Activated CD8-positive, alpha-beta memory T cell treated with anti-CD3 and anti-CD28 coated beads for 36 hours (primary cell): ENCODE data around the gene ZBP1. TPM values are rescaled to one million over a fixed set of nuclear protein-coding genes. Genes with fewer than 3 reads are reported as not detected.

Experiments
- CTCF ChIA-PET: fragments of 350-600 bp; sonication (Branson Sonifier 250); formaldehyde crosslinking; loops from one replicate; lab custom pipeline; 2021; ENCODE audit warnings: antibody characterized with exemption; lab: Charles Lee
- POLR2A ChIA-PET: fragments of 350-600 bp; sonication (Branson Sonifier 250); formaldehyde crosslinking; loops from one replicate; lab custom pipeline; 2021; ENCODE audit warnings: antibody characterized with exemption; lab: Charles Lee
- total RNA-seq, 2 experiments: library from RNA; stranded (reverse); gene quantifications; one replicate each; pipeline ENCODE4 v1.2.3, GENCODE V29; 2021

The ZBP1 gene
- total RNA-seq, 2 experiments from 2014 or later = 0.10 TPM; not detected in 1

DNA sequence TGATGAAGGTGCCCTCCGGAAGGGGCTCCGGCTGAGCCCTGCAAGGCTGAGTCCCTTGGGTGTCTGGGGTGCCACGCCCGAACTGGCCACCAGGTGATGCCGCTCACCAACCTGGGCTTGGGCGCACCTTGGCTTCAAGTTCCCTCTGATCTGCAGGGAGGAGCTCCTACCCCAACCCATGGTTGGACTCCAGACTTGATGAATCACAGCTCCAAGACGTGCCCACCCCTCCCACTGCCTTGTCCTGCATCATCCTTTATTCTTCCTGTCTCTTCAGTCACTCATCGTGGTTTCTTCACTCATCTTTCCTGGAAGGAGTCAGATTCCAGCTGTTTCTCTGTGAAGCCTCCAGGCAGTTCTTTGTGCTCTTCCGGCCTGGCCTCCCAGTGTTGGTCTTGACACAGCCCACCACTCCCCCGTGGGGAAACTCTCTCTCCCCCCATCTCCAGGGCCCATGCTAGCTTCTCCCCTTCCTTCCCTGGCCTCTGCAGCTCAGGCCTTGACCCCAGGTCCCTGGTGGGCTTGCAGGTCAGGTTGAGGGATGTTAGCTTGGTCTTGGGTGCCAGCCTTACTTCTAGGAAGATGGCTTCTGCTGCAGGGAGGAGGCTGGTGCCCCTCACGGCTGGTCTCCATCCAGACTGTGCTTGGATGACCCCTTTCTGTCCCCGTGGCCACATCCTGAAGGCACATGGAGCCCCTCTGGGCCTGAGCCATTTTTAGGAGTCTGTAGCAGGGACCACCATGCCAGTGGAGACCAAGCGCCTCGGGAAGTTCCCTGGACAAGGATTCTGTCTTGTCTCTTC, 2.6 kb upstream of the ZBP1 start:
- ChIA-PET CTCF (interaction anchor here (0.7 to 2.8 kb wide), 7 partner anchors 17 to 388 kb away, joined by 3 to 20 read pairs (median 4); no protein-coding TSS in a partner anchor), POLR2A (no interaction called here)

DNA sequence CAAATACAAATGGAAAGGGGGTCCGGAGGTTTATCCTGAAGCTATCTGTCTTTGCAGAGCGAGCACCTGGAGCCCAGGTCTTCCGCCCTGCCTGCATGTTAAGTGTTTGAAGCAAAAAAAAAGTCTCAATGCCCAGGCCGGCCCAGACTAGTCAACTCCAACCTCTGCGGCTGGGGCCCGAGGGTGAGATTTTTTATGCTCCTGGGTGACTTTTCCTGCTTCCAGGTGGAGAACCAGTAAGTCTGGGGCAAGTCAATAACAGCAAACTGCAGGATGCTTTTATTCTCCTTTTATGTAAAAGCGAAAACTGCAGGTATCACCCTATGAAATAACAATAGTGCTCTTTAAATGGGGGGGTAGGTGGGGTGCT, 2.0 kb upstream of the ZBP1 start:
- ChIA-PET CTCF (interaction anchor here (0.7 to 2.8 kb wide), 6 partner anchors 16 to 389 kb away, joined by 3 to 20 read pairs (median 4); no protein-coding TSS in a partner anchor), POLR2A (no interaction called here)

DNA sequence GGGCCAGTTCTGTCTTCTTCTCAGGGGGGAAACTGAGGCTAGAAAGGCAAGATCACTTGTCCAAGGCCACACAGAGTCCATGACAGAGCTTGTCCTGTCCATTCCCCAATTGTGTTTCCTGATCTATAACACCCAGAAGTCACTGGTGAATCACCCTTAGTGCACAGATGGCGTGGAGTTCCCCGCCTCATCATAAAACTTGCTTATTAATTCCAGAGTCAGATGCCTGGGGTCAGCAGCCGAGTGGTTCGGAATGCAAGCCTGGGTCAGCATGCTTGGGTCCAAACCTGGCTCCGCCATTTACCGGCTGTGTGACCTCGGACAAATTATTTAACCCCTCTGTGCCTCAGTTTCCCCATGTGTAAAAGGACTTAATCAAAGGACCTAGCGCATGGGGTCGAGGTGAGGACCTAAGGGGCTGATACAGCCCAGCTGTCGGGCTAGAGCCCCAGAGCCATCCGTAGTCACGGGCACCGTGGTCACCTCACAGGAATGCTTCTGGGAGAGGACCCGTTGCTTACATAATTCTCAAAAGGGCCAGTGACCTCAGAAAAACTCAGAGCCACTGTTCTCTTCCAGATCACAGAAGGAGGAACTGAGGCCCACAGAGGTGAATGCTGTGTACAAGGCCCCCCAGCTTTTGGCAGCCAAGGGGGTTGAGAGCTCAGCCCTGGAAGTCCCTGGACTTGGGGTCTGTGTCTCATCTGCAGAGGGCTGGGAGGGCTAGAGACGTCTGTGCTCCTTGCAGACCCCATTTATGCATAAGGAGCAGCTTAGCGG, 1.4 kb upstream of the ZBP1 start:
- POLR2A ChIA-PET = no interaction called here
- CTCF ChIA-PET = interaction anchor here (1.3 to 2.8 kb wide), 4 partner anchors 16 to 389 kb away, joined by 3 to 20 read pairs (median 4); no protein-coding TSS in a partner anchor

DNA sequence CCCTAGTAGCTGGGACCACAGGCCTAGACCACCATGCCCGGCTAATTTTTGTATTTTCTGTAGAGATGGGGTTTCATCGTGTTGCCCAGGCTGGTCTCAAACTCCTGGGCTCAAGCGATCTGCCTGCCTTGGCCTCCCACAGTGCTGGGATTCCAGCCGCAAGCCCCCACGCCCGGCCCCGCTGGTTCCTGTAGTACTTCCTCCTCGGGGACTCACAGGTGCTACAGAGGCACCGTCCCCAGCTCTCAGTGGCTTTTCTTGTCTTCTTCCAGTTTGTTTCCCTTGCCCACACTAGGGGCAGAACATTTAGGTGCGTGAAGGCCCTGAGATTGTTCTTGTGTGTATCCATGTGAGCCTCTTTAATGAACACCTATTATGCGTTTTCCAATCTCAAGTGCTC, 773 bp upstream of the ZBP1 start:
- ChIA-PET CTCF (interaction anchor here (1.4 to 2.8 kb wide), 5 partner anchors 7 to 33 kb away, joined by 3 to 20 read pairs (median 6); no protein-coding TSS in a partner anchor), POLR2A (interaction anchor here (1.2 to 1.9 kb wide), 2 partner anchors 8 to 89 kb away, joined by 3 to 12 read pairs; no protein-coding TSS in a partner anchor)

DNA sequence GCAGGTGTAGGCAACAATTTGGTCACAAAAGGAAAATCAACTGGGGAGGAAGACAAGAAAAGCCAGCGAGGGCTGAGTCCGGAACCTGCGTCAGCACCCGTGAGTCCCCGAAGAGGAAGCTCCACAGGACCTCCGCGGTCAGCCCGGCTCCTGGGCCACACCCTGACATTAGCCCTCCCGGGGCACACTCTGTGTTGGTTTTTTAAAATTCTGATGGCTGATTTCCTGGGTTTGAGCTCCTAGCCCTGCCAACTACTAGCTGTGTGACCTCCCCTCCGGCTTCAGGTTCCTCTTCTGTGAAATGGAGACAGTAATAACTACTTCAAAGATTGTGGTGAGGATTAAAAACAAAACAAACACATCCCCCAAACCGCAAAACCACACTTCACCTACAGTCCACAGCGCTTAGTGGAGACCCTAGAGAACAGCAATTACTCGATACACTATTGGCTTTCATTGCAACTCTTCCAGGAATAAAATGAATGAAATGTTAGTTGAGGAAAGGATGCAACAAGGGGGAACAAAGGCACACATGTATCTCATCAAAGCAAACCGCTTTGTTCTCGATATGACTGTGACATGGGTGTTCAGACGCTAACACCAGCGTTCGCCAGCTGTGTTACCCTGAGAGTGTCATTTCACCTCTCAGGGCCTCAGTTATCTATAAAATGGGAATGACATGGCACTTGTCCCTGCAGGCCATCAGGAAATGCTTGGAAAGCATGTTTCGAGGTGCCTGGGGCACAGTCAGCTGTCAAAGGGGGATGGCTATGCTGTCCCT, 985 bp downstream of the ZBP1 start:
- CTCF ChIA-PET = interaction anchor here (0.6 to 2.6 kb wide), 11 partner anchors 8 to 590 kb away, joined by 3 to 11 read pairs (median 4); no protein-coding TSS in a partner anchor
- POLR2A ChIA-PET = interaction anchor here (1.0 to 1.9 kb wide), 5 partner anchors 10 to 240 kb away, joined by 3 to 16 read pairs (median 3); no protein-coding TSS in a partner anchor

DNA sequence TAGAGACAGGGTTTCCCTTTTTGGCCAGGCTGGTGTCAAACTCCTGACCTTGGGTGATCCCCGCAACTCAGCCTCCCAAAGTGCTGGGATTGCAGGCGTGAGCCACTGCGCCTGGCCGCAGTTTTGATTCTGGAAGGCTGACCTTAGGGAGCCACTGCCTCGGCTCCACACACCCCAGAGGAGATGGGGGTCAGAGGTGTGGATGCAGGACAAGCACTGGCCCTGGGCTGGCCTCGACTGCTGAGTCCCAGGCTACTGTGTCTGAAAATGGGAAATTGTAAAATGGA, 1.5 kb downstream of the ZBP1 start:
- ChIA-PET CTCF (interaction anchor here (1.0 to 2.6 kb wide), 7 partner anchors 13 to 591 kb away, joined by 3 to 11 read pairs (median 4); no protein-coding TSS in a partner anchor), POLR2A (interaction anchor here (1.3 to 1.7 kb wide), 2 partner anchors 13 to 240 kb away, joined by 3 to 16 read pairs; no protein-coding TSS in a partner anchor)

DNA sequence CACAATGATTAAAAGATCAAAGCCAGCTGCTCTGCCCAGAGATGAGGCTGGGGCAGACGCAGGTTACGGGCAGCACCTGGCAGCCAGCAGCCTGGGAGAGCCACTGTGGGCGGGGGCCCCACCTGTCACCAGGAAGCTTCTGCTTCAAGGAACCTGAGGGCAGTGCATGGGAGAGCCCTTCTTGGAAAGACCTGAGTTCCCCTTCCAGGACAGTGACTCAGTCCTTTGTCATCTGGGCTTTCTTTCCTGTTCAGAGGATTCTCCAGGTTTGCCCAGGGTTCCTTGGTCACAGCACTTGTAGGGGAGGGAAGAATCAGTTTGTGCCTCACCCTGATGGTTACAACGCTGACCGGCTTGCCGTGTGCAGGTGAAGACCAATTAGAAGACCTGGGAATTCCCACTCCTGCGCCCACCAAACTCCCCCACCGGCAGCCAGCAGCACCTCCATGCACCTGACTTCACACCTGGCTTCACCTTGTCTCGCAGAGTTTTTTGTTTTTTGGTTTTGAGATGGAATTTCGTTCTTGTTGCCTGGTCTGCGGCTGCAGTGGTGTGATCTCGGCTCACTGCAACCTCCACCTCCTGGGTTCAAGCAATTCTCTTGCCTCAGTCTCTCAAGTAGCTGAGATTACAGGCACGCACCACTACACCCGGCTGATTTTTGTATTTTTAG, 2.0 kb downstream of the ZBP1 start:
- ChIA-PET CTCF (interaction anchor here (0.9 to 2.6 kb wide), 4 partner anchors 18 to 512 kb away, joined by 4 to 13 read pairs (median 9); no protein-coding TSS in a partner anchor), POLR2A (interaction anchor here (1.4 kb wide), 1 partner anchor 12 kb away, joined by 3 read pairs; no protein-coding TSS in a partner anchor)

DNA sequence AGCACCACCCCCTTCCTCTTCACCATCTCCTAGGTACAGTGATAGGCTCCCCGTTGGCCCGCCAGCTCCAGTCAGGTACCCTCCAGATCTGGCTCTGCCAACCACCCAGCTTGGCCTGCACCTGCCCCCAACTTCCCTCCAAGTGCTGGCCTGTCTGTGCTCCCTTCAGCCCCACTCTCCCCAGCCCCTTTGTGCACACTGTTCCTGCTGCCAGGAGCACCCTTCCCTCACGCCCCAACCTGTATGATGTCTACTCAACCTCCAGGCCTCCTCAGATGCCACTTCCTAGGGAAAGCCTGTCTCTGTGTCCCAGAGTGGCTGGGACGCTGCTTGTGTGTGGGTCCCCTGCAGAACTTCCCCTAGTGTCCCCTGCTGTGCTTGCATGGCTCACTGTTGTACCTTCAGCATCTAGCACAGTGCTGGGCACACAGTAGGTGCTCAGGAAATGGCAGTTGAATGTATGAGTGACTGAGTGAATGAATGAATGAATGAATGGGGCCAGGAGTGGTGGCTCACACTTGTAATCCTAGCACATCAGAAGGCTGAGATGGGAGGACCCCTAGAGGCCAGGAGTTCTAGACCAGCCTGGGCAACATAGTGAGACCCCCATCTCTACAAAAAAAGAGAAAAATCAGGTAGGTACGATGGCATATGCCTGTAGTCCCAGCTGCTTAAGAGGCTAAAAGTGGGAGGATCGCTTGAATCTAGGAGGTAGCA, 3.0 kb downstream of the ZBP1 start:
- ChIA-PET CTCF (interaction anchor here (0.9 to 2.4 kb wide), 2 partner anchors 21 to 513 kb away, joined by 4 to 13 read pairs; no protein-coding TSS in a partner anchor), POLR2A (interaction anchor here (1.4 kb wide), 1 partner anchor 13 kb away, joined by 3 read pairs; no protein-coding TSS in a partner anchor)

DNA sequence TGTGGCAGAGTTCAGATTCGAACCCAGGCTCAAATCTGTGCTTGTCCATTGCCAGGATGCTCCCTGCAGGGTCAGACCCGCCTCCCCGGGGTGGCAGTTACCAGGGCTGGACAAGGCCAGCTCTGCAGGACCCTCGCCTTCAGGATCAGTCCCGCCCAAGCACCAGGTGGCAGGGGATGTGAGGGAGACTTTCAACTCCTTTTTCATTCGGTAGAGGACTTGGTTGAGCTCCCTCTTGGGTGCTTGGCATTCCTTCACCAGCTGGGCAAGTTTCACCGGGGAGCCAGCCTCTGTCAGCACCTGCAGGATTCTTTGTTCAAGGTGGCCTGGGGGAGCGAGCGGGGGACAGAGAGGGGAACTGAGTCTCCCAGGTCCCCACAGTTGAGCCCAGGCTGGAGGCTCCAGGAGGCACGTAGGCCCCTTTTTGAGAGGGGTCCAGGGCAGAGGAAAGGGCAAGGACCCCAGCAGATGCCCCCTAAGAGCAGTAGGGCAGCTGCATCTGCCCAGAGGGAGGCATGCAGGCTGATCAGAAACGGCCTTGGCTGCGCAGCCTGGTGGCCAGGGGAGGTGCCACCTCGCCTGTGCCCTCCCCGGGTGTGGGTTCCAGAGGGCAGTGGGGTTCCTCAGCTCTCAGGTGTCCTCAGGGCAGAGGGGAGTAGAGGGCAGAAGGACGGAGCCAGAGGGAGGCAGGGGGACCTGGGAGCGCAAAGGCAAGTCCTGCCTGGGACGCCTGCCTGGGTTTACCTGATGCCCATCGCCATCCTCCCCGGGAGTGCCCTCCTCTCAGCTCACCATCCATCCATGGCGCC, 3.9 kb downstream of the ZBP1 start:
- ChIA-PET CTCF (interaction anchor here (0.8 to 2.4 kb wide), 4 partner anchors 10 to 22 kb away, joined by 3 to 13 read pairs (median 6); no protein-coding TSS in a partner anchor), POLR2A (no interaction called here)

DNA sequence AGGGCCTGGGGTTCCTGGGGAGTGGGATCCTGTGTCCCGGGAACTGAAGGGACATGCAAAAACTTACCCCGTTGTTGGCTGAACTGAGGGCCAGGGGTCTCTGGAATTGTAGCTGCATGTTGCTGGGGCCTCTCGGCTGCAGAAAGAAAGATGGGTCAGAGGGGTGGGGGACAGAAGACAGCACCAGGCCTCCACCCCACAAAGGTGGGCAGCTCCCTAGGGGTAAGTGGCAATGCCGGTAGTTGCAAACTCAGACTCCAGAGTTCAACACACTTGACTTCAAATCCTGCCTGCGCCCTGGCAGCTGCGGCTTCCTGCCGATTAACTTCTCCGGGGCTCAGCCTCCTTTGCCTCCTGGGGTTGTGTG, 4.8 kb downstream of the ZBP1 start:
- POLR2A ChIA-PET = no interaction called here

DNA sequence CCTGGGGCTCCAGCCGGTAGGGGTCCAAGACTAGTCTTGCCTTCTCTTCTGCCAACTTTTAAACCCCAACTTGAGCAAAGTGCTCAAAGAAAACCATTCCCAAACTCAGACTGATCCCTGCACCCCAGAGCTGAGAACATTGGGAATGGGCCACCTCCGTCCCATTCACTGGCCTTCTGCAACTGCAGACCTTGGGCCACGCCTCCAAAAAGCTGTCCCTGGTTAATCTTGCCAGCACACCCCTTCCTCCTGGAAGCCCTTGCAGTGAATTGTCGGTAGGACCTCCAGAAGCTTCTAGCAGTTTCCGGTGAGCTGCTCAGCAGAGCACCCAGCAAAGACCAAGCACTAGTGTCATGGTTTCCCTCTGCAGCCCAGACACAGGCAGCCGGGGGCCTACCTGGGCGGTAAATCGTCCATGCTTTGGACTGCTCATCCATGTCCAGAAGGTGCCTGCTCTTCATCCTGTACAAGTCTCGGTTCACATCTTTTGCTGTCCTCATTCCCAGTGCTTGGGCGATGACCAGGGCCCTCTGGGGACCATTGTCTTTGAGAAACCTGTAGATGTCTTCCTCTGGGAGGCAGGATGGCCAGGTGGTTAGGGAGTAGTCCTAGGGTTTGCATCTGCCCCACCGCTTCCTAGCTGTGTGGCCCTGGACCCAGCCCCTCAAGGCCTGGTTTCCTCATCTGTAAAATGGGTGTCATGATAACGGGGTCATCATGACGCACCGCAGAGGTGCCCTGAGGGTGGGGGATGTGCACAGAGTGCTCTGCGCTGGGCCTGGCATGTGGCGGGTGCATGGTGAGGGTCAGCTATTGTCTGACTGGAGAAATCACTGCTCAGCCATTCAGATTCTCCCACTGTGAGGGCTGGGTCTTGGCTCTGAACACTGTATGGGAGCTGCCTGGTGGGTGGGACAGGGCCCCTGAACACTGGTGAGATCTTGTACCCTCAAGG, 5.5 kb downstream of the ZBP1 start:
- ChIA-PET CTCF (interaction anchor here (1.1 to 1.8 kb wide), 3 partner anchors 9 to 20 kb away, joined by 3 to 9 read pairs (median 3); no protein-coding TSS in a partner anchor), POLR2A (no interaction called here)

More for the DNA sequence above, 4.8 kb downstream of the ZBP1 start:
- CTCF ChIA-PET = interaction anchor here (0.8 to 1.8 kb wide), 4 partner anchors 9 to 21 kb away, joined by 3 to 9 read pairs (median 3); no protein-coding TSS in a partner anchor

DNA sequence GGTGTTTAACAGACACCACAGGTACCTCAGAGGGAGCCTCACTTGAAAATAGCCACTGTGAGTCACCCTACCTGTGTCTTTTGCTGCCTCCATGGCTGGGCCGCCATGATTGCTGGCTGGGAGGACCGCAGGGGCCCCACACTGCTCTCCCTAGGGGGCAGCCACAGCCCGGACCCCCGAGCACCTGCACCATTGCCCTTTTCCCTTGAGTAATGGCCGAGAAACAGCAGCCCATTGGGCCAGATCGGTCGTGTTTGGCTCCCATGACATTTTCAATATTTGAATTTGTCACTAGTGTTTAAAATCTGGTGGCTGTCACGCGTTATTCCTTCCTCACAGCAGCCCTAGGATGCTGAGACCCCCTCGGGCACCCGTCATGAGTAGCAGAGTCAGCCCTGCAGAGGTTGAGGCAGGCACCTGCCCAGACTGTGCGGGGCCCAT, 6.7 kb downstream of the ZBP1 start:
- ChIA-PET CTCF (no interaction called here), POLR2A (no interaction called here)

DNA sequence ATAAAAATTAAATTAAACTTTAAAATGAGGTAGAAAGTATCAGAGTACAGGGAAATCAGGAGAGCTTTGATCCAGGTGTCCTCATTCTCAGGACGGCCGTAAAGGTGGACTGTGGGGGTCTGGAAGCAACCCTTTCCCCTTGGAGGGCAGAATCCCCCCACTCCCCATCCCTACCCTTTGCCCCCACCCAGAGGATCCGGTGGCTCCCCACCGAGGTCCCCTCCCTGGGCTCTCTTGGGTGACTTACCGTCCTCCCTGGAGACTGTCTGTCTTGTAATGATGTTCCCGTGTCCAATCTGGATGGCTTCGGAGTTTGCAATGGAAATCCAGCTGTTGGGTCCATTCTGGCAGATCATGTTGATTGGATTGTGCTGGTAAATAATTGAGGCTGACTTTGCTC, 7.3 kb downstream of the ZBP1 start:
- ChIA-PET CTCF (no interaction called here), POLR2A (no interaction called here)

DNA sequence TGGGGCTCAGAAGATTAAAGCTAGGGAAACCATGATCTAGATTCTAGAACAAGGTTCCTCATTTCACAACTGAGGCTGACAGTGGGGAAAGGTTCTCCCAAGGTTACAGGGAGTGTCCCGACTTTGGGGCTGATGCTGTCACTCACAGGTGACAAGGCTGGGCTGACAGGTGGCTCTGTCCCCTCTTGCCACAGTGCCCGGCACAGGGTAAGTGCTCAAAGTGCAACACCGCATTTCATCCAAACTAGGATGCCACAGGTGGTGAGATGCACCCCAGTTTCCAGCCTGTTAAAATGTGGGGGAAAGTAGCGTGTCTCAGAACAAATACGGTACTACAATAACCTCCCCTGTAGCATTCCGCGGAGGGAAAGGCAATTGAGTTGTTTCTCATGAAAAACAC, 7.8 kb downstream of the ZBP1 start:
- CTCF ChIA-PET = no interaction called here

DNA sequence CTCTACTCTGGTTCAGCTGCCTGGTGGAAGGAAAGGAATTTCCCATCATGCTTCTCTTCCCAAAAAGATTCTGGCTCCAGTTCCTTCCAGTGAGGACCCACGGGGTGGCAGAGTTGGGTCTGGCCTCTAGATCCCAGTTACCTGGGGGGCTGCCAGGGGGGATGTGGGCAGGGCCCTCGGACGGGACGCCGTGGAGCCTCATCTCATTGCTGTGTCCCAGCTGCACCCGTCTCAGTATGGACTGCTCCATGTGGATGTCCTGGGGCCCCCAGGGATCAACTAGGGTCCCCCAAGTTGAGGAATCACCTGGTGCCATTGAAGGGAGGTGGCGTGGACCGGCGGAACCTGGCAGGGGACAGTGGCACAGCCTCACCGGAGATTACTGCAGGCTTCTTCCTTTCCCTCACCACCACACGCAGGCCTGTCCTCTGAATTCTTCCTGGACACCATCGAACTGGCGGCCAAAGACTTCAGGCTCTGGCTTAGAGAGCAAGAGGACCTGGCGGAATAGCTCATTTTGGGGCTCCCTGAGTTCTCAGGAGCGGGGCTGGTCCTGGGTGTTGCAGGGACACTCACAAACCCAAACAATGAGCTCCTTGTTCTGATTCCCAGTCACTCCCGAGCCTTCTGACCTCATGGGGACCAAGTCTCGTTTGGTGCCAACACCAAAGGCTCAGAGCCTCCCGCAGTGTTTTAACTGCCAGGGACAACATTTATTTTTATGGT, 8.5 kb downstream of the ZBP1 start:
- POLR2A ChIA-PET = no interaction called here
- CTCF ChIA-PET = no interaction called here

More for the DNA sequence above, 7.8 kb downstream of the ZBP1 start:
- POLR2A ChIA-PET = no interaction called here
